ENCODE results near the gene COL3A1. TPM values are rescaled to one million over a fixed set of nuclear protein-coding genes. Genes with fewer than 3 reads are reported as not detected.

Gene COL3A1
- total and polyA plus RNA-seq, 2 donors (not counting 3 experiments of a cell fraction or from before 2014, with no cell fraction given): 2.3 to 8.7 TPM

DNA sequence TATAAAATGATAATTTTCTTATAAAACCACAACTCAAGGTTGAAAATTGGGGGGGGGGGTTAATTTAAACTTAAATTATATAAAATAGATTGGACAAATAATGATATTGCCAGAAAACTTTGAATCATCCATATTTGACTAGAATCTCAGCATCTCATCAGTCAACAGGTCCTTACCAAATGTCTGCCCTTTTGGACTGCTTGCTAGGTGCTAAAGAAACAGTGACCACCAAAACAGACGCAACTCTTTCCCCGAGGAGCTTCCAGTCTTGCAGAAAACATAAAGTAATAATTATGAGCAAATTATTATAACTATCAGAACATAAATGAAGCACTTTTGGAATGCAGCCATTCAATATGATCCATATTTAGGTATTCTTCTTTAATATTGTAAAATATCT is 8.6 kb upstream of the COL3A1 start:
- DNase-seq (ENCODE audit: low read depth, low spot score): no peak
- H3K9ac ChIP-seq (replicated peaks; ENCODE audit: extremely low read depth, insufficient read depth, low read length): no peak overlapping the region
- ChIA-PET POLR2A (no interaction called here), CTCF (interaction anchor here (1.3 to 3.9 kb wide), 2 partner anchors 11 to 19 kb away, joined by 3 to 22 read pairs; no protein-coding TSS in a partner anchor)
- no peak for TF ChIP-seq JUN (IDR thresholded peaks at IDR 0.05; ENCODE audit: borderline replicate concordance, insufficient read depth, insufficient read length, low read depth)
- no peak for TF ChIP-seq MYC (IDR thresholded peaks at IDR 0.05; ENCODE audit: low read depth, low read length)
- TF ChIP-seq EZH2 (IDR thresholded peaks at IDR 0.05; ENCODE audit: borderline replicate concordance, low read depth, low read length, severe bottlenecking): no peak
- no peaks in the 10 kb centered on the region for H3K36me3 ChIP-seq (ENCODE audit: control insufficient read depth in 2 of 2, extremely low read depth in 1 of 2, insufficient read depth in 2 of 2, low read length in 2 of 2)
- no peaks in the 10 kb centered on the region for H3K9me1 ChIP-seq (replicated peaks; ENCODE audit: control insufficient read depth, extremely low read depth, insufficient read depth, low read length)
- H2AFZ ChIP-seq (ENCODE audit: low read depth, low read length): peak overlapping the region; percentile 5
- dilution Hi-C loops (cut with MboI; ENCODE audit: extremely low pct_ligation_motif_present, low sequenced_read_pairs): no loop called here
- H3K9me3 ChIP-seq (replicated peaks; ENCODE audit: control insufficient read depth, insufficient read depth, low read length): no peaks in the 10 kb centered on the region
- H3K4me2 ChIP-seq (ENCODE audit: insufficient read depth, low read length): no peak overlapping the region
- no peaks in the 10 kb centered on the region for H4K20me1 ChIP-seq (replicated peaks; ENCODE audit: control insufficient read depth, extremely low read depth, insufficient read depth, low read length)
- H3K27ac ChIP-seq (ENCODE audit: insufficient read depth, low read depth, low read length): no peak overlapping the region
- BruUV-seq (replicated peaks): no TSS peak
- no peak overlapping the region for H3K4me3 ChIP-seq (replicated peaks in 1 of 3; ENCODE audit: insufficient read depth in 1 of 3, low read depth in 1 of 3, low read length in 3 of 3)
- H3K79me2 ChIP-seq (ENCODE audit: control insufficient read depth, insufficient read depth, low read length): no peaks in the 10 kb centered on the region
- no peaks in the 10 kb centered on the region for H3K4me1 ChIP-seq (ENCODE audit: control insufficient read depth, extremely low read depth, insufficient read depth, low read length)
- no peaks in the 10 kb centered on the region for H3K27me3 ChIP-seq (ENCODE audit: control insufficient read depth in 2 of 2, insufficient read depth in 2 of 2, low read length in 2 of 2)
- intact Hi-C loops (cut with micrococcal nuclease): no loop called here
- FAIRE-seq: no peak

- H3K4me3 ChIP-seq (replicated peaks in 1 of 3; ENCODE audit: insufficient read depth in 1 of 3, low read depth in 1 of 3, low read length in 3 of 3): no peak overlapping the region
- TF ChIP-seq GATA2 (IDR thresholded peaks at IDR 0.05; ENCODE audit: insufficient read depth, insufficient read length, low read depth, low read length): no peak
- TF ChIP-seq, protein P1, sequence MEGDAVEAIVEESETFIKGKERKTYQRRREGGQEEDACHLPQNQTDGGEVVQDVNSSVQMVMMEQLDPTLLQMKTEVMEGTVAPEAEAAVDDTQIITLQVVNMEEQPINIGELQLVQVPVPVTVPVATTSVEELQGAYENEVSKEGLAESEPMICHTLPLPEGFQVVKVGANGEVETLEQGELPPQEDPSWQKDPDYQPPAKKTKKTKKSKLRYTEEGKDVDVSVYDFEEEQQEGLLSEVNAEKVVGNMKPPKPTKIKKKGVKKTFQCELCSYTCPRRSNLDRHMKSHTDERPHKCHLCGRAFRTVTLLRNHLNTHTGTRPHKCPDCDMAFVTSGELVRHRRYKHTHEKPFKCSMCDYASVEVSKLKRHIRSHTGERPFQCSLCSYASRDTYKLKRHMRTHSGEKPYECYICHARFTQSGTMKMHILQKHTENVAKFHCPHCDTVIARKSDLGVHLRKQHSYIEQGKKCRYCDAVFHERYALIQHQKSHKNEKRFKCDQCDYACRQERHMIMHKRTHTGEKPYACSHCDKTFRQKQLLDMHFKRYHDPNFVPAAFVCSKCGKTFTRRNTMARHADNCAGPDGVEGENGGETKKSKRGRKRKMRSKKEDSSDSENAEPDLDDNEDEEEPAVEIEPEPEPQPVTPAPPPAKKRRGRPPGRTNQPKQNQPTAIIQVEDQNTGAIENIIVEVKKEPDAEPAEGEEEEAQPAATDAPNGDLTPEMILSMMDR (IDR thresholded peaks at IDR 0.05; ENCODE audit: extremely low read depth in 1 of 2, insufficient read depth in 1 of 2, low read depth in 1 of 2, low read length in 2 of 2): no peak
- no peak for TF ChIP-seq MAX (IDR thresholded peaks at IDR 0.05; ENCODE audit: insufficient read depth, insufficient read length)
- TF ChIP-seq EZH2 (IDR thresholded peaks at IDR 0.05; ENCODE audit: borderline replicate concordance, low read depth, low read length, severe bottlenecking): no peak
- no peak for TF ChIP-seq POLR2A (IDR thresholded peaks at IDR 0.05; ENCODE audit: low read depth, low read length)
- TF ChIP-seq JUN (IDR thresholded peaks at IDR 0.05; ENCODE audit: borderline replicate concordance, insufficient read depth, insufficient read length, low read depth): no peak
- no peak for TF ChIP-seq FOS (IDR thresholded peaks at IDR 0.05; ENCODE audit: borderline replicate concordance, insufficient read depth, low read length)
- TF ChIP-seq MYC (IDR thresholded peaks at IDR 0.05; ENCODE audit: low read depth, low read length): no peak
- TF ChIP-seq POLR2AphosphoS5 (IDR thresholded peaks at IDR 0.05; ENCODE audit: insufficient read depth, low read depth, low read length): no peak
- no peaks in the 10 kb centered on the region for H3K9me3 ChIP-seq (replicated peaks; ENCODE audit: control insufficient read depth, insufficient read depth, low read length)
- H2AFZ ChIP-seq (ENCODE audit: low read depth, low read length): peak overlapping the region; percentile 5
- H3K36me3 ChIP-seq (ENCODE audit: control insufficient read depth in 2 of 2, extremely low read depth in 1 of 2, insufficient read depth in 2 of 2, low read length in 2 of 2): no peaks in the 10 kb centered on the region
- H3K27me3 ChIP-seq (ENCODE audit: control insufficient read depth in 2 of 2, insufficient read depth in 2 of 2, low read length in 2 of 2): no peaks in the 10 kb centered on the region
- no peaks in the 10 kb centered on the region for H3K4me1 ChIP-seq (ENCODE audit: control insufficient read depth, extremely low read depth, insufficient read depth, low read length)
- no TSS peak for BruUV-seq (replicated peaks)
- no peak overlapping the region for H3K27ac ChIP-seq (ENCODE audit: insufficient read depth, low read depth, low read length)
- FAIRE-seq: no peak
- ChIA-PET POLR2A (no interaction called here), CTCF (interaction anchor here (1.3 to 3.9 kb wide), 2 partner anchors 10 to 18 kb away, joined by 3 to 22 read pairs; no protein-coding TSS in a partner anchor)
- intact Hi-C loops (cut with micrococcal nuclease) (no loop called here), dilution Hi-C loops (cut with MboI; ENCODE audit: extremely low pct_ligation_motif_present, low sequenced_read_pairs) (no loop called here)
- H3K9me1 ChIP-seq (replicated peaks; ENCODE audit: control insufficient read depth, extremely low read depth, insufficient read depth, low read length): no peaks in the 10 kb centered on the region
- H3K4me2 ChIP-seq (ENCODE audit: insufficient read depth, low read length): no peak overlapping the region
- no peaks in the 10 kb centered on the region for H3K79me2 ChIP-seq (ENCODE audit: control insufficient read depth, insufficient read depth, low read length)
- DNase-seq (ENCODE audit: low read depth, low spot score): no peak
- no peak overlapping the region for H3K9ac ChIP-seq (replicated peaks; ENCODE audit: extremely low read depth, insufficient read depth, low read length)
- H4K20me1 ChIP-seq (replicated peaks; ENCODE audit: control insufficient read depth, extremely low read depth, insufficient read depth, low read length): no peaks in the 10 kb centered on the region
Measured at GRCh38 chr2:188966079-188966571, 8.0 kb upstream of the COL3A1 start.

All from endothelial cell of umbilical vein (primary cell).